Karpas-422 (cell line): Measurements from ENCODE around the gene TMEM169. TPM values are rescaled to one million over a fixed set of nuclear protein-coding genes. Genes with fewer than 3 reads are reported as not detected.
A peak's percentile ranks its signal among the peaks of the same experiment; 100 is the strongest.

Experiments
- DNase-seq: peaks from one replicate; pipeline ENCODE4 v3.0.0-alpha.2; 2015
- H2AFZ ChIP-seq: fragments of 200-600 bp; sonication (generic); 2 replicates; pipeline ENCODE4 v1.6.1; 2014; ENCODE audit warnings: antibody characterized with exemption, low read length, mixed read lengths
- H3K27ac ChIP-seq: fragments of 200-600 bp; sonication (generic); 2 replicates; pipeline ENCODE4 v1.5.1; 2014; ENCODE audit warnings: mild to moderate bottlenecking, low read length, moderate library complexity
- H3K27me3 ChIP-seq: fragments of 200-600 bp; sonication (generic); 2 replicates; pipeline ENCODE4 v1.6.1; 2014; ENCODE audit warnings: low read length, mixed read lengths
- H3K36me3 ChIP-seq: fragments of 200-600 bp; sonication (generic); 2 replicates; pipeline ENCODE4 v1.6.1; 2014; ENCODE audit warnings: low read length, mixed read lengths; ENCODE audit not compliant: insufficient read depth
- H3K4me1 ChIP-seq: fragments of 200-600 bp; sonication (generic); 2 replicates; pipeline ENCODE4 v1.6.1; 2014; ENCODE audit warnings: mild to moderate bottlenecking, low read length, mixed read lengths
- H3K4me2 ChIP-seq: fragments of 200-600 bp; sonication (generic); 2 replicates; pipeline ENCODE4 v1.6.1; 2014; ENCODE audit warnings: low read length, low read depth, mild to moderate bottlenecking; ENCODE audit not compliant: poor library complexity, severe bottlenecking
- H3K4me3 ChIP-seq: fragments of 200-600 bp; sonication (generic); 2 replicates; pipeline ENCODE4 v1.5.1; 2014; ENCODE audit warnings: mild to moderate bottlenecking, antibody characterized with exemption, low read length, mixed read lengths
- H3K79me2 ChIP-seq: fragments of 200-600 bp; sonication (generic); 2 replicates; pipeline ENCODE4 v1.6.1; 2014; ENCODE audit warnings: mild to moderate bottlenecking, low read length, mixed read lengths
- H3K9ac ChIP-seq: fragments of 200-600 bp; sonication (generic); 2 replicates; pipeline ENCODE4 v1.6.0; 2014; ENCODE audit warnings: low read length
- H3K9me2 ChIP-seq: fragments of 200-600 bp; sonication (generic), shearing (Covaris generic); replicated peaks from 2 replicates; pipeline ENCODE4 v1.6.0; 2014; ENCODE audit warnings: mild to moderate bottlenecking, low read length, moderate library complexity; ENCODE audit not compliant: insufficient read depth
- H3K9me3 ChIP-seq: fragments of 300-700, 200-600 bp; sonication (generic); 2 replicates; pipeline ENCODE4 v1.6.1; 2014; ENCODE audit warnings: low read length, mixed read lengths
- H4K20me1 ChIP-seq: fragments of 200-600 bp; sonication (generic); 2 replicates; pipeline ENCODE4 v1.6.1; 2014; ENCODE audit warnings: mild to moderate bottlenecking, antibody characterized with exemption, low read length, low read depth; ENCODE audit not compliant: insufficient read depth
- total RNA-seq: library from RNA; depleted of rRNA; stranded (reverse); fragments of >200 nt; shearing (Covaris generic); gene quantifications from 2 replicates; pipeline ENCODE4 v1.2.3, GENCODE V29; 2014; ENCODE audit warnings: low replicate concordance

TMEM169 gene
- total RNA-seq, 1 experiment from 2014 or later, result not detected

DNA sequence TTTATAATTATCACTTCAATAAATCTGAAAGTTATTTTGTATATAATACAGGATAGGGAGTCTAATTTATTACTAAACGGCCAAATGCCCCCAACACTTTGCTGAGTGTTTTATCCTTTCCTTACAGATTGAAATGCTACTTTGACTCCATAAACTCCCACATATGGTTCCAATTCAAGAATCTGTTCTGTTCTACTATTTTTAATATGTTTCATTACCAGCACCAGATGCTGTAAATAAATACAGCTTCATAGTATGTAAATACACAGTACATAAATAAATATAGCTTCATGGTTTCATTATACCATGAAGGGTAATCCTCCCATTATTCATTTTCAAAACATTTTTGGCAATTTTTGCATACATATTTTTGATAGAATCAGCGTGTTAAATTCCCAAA, 34.3 kb upstream of the TMEM169 start:
- no peaks in the 10 kb centered on the region for H4K20me1 ChIP-seq
- H3K27ac ChIP-seq, result no peak overlapping the region
- H3K4me1 ChIP-seq, result no peaks in the 10 kb centered on the region
- no peak overlapping the region for H3K4me3 ChIP-seq
- no peak overlapping the region for H3K9ac ChIP-seq
- H3K9me3 ChIP-seq, result no peaks in the 10 kb centered on the region
- no peaks in the 10 kb centered on the region for H3K36me3 ChIP-seq
- no peak overlapping the region for H3K4me2 ChIP-seq
- H3K27me3 ChIP-seq, result no peaks in the 10 kb centered on the region
- no peak for DNase-seq
- no peaks in the 10 kb centered on the region for H3K9me2 ChIP-seq
- no peak overlapping the region for H2AFZ ChIP-seq
- H3K79me2 ChIP-seq, result no peaks in the 10 kb centered on the region

DNA sequence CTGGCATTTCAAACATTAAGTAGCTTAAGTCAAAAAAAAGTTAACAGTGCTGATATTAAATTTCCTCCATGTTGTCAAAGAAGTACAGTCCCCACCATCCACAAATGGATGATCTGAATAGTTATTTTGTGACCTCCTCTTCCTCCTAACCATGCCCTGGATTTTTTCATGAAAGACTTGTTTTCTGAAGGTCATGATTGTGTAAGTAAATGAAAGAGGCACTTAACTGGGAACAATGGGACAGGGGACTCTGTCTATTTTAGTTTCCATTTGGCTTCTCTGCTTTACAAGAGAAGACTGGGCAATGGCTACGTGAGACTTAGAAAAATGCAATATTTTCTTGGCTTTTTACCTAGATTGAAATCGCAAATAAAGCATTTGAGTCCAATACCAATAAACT, 32.3 kb upstream of the TMEM169 start:
- Histone ChIP-seq H3K9me3 (no peaks in the 10 kb centered on the region), H3K27ac (no peak overlapping the region), H3K9me2 (no peaks in the 10 kb centered on the region), H3K27me3 (no peaks in the 10 kb centered on the region), H2AFZ (no peak overlapping the region), H3K4me2 (no peak overlapping the region), H3K4me1 (no peaks in the 10 kb centered on the region), H4K20me1 (no peaks in the 10 kb centered on the region), H3K79me2 (no peaks in the 10 kb centered on the region), H3K36me3 (no peaks in the 10 kb centered on the region), H3K4me3 (no peak overlapping the region), H3K9ac (no peak overlapping the region)
- no peak for DNase-seq

- H3K27ac ChIP-seq, result no peak overlapping the region
- H3K4me3 ChIP-seq, result no peak overlapping the region
- no peaks in the 10 kb centered on the region for H4K20me1 ChIP-seq
- no peak overlapping the region for H2AFZ ChIP-seq
- no peaks in the 10 kb centered on the region for H3K9me2 ChIP-seq
- H3K36me3 ChIP-seq, result no peaks in the 10 kb centered on the region
- H3K4me1 ChIP-seq, result no peaks in the 10 kb centered on the region
- H3K4me2 ChIP-seq, result no peak overlapping the region
- no peaks in the 10 kb centered on the region for H3K27me3 ChIP-seq
- H3K79me2 ChIP-seq, result no peaks in the 10 kb centered on the region
- DNase-seq, result no peak
- no peaks in the 10 kb centered on the region for H3K9me3 ChIP-seq
- H3K9ac ChIP-seq, result no peak overlapping the region
Observed at GRCh38 chr2:216051350-216051749, 30.4 kb upstream of the TMEM169 start.

- Histone ChIP-seq H3K9me3 (no peaks in the 10 kb centered on the region), H2AFZ (no peak overlapping the region), H3K4me2 (no peak overlapping the region), H3K4me1 (no peaks in the 10 kb centered on the region), H3K36me3 (no peaks in the 10 kb centered on the region), H3K79me2 (no peaks in the 10 kb centered on the region), H3K4me3 (no peak overlapping the region), H3K27ac (no peak overlapping the region), H3K9me2 (no peaks in the 10 kb centered on the region), H3K27me3 (no peaks in the 10 kb centered on the region), H4K20me1 (no peaks in the 10 kb centered on the region), H3K9ac (no peak overlapping the region)
- DNase-seq, result no peak
Observed at GRCh38 chr2:216052420-216052819, 29.3 kb upstream of the TMEM169 start.

- Histone ChIP-seq H4K20me1 (no peaks in the 10 kb centered on the region), H3K36me3 (no peaks in the 10 kb centered on the region), H3K4me3 (no peak overlapping the region), H3K79me2 (no peaks in the 10 kb centered on the region), H3K4me1 (no peaks in the 10 kb centered on the region), H3K4me2 (no peak overlapping the region), H3K9me2 (no peaks in the 10 kb centered on the region), H3K27me3 (no peaks in the 10 kb centered on the region), H3K9ac (no peak overlapping the region), H3K9me3 (no peaks in the 10 kb centered on the region), H3K27ac (no peak overlapping the region), H2AFZ (no peak overlapping the region)
- DNase-seq, result no peak
Observed at GRCh38 chr2:216055680-216056079, 26.0 kb upstream of the TMEM169 start.

- Histone ChIP-seq H3K9me2 (no peaks in the 10 kb centered on the region), H3K79me2 (no peaks in the 10 kb centered on the region), H3K4me1 (no peaks in the 10 kb centered on the region), H3K27me3 (no peaks in the 10 kb centered on the region), H3K4me2 (no peak overlapping the region), H3K9me3 (no peaks in the 10 kb centered on the region), H3K36me3 (no peaks in the 10 kb centered on the region), H4K20me1 (no peaks in the 10 kb centered on the region), H3K9ac (no peak overlapping the region), H2AFZ (no peak overlapping the region), H3K27ac (no peak overlapping the region), H3K4me3 (no peak overlapping the region)
- no peak for DNase-seq
Observed at GRCh38 chr2:216056739-216057138, 25.0 kb upstream of the TMEM169 start.

DNA sequence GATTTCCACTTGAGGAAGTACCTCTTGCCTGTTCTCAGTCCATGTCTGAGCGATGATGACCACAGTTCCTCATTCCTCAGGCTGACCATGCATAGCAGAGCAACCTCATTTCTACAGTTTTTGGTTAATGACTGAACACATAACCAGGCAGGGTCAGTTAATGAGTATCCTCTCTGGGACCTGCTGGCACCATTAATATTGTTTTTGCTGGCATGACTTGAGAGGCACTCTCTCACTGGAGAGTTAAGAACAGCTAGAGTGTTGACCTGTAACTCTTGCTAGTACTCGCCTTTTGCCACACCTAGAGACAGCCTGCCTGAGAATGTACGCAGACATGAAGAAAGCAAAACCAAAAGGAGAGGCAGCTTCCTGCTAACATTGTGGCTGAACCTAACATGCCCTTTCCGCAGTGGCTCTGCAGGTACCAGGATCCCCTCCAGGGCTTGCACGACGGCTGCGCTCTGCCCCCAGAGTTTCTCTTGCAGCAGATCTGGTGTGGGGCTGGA, 24.0 kb upstream of the TMEM169 start:
- no peaks in the 10 kb centered on the region for H3K36me3 ChIP-seq
- no peak overlapping the region for H3K9ac ChIP-seq
- H3K27me3 ChIP-seq, result no peaks in the 10 kb centered on the region
- no peak overlapping the region for H3K4me3 ChIP-seq
- H2AFZ ChIP-seq, result no peak overlapping the region
- no peaks in the 10 kb centered on the region for H3K9me2 ChIP-seq
- no peak overlapping the region for H3K27ac ChIP-seq
- H3K4me2 ChIP-seq, result no peak overlapping the region
- DNase-seq, result no peak
- H3K79me2 ChIP-seq, result no peaks in the 10 kb centered on the region
- H4K20me1 ChIP-seq, result no peaks in the 10 kb centered on the region
- H3K9me3 ChIP-seq, result no peaks in the 10 kb centered on the region
- H3K4me1 ChIP-seq, result no peaks in the 10 kb centered on the region

- Histone ChIP-seq H3K4me1 (no peaks in the 10 kb centered on the region), H2AFZ (no peak overlapping the region), H3K9ac (no peak overlapping the region), H3K36me3 (no peaks in the 10 kb centered on the region), H4K20me1 (no peaks in the 10 kb centered on the region), H3K4me2 (no peak overlapping the region), H3K4me3 (no peak overlapping the region), H3K9me3 (no peaks in the 10 kb centered on the region), H3K27me3 (no peaks in the 10 kb centered on the region), H3K9me2 (no peaks in the 10 kb centered on the region), H3K79me2 (no peaks in the 10 kb centered on the region), H3K27ac (no peak overlapping the region)
- peak; percentile 46 for DNase-seq
Observed at GRCh38 chr2:216059233-216059834, 22.4 kb upstream of the TMEM169 start.
